ENCODE measurements around the gene GTF2IRD2. TPM values are rescaled to one million over a fixed set of nuclear protein-coding genes. Genes with fewer than 3 reads are reported as not detected.
"Not testable (repeated sequence)": the region's sequence is repeated elsewhere in the genome, so short reads cannot be mapped to it uniquely, and the experiment has no call there.

The GTF2IRD2 gene
- total RNA-seq, 2 experiments from 2014 or later: 6.6 to 8.6 TPM

GRCh38 chr7:74770062-74770461, 81.3 kb downstream of the GTF2IRD2 start:
- H3K36me3 Mint-ChIP-seq (ENCODE audit: low read depth); CTCF ChIA-PET: not testable (repeated sequence)

GRCh38 chr7:74766991-74767390, 84.4 kb downstream of the GTF2IRD2 start:
- H3K9me3 Mint-ChIP-seq; H3K4me1 Mint-ChIP-seq; DNase-seq; POLR2A ChIA-PET; CTCF ChIA-PET; H3K27ac Mint-ChIP-seq; H3K36me3 Mint-ChIP-seq (ENCODE audit: low read depth); H3K27me3 Mint-ChIP-seq; H3K4me3 Mint-ChIP-seq: not testable (repeated sequence)

More at GRCh38 chr7:74770062-74770461, 81.3 kb downstream of the GTF2IRD2 start:
- DNase-seq, POLR2A ChIA-PET, H3K9me3 Mint-ChIP-seq, H3K27me3 Mint-ChIP-seq, H3K4me1 Mint-ChIP-seq, H3K27ac Mint-ChIP-seq, H3K4me3 Mint-ChIP-seq: not testable (repeated sequence)

DNA sequence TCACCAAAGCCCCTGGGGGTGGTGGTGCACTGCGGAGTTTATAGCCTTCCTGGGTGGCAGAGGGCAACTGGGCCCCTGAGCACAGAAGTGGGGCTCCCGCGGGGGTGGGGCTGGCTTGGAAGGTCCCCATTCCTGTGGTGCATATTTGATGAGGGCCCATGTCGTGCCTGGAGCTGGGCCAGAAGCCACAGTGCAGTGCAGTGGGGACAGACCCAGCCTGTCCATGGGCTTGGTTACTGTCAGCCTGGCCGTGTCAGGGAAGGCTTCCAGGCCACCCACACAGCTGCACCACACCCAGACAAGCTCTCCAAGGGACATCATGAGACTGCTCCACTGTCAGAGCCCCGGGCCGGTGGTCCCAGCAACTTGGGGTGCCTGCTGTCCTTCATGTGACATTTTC, 84.9 kb downstream of the GTF2IRD2 start:
- H3K36me3 Mint-ChIP-seq (ENCODE audit: low read depth); H3K27ac Mint-ChIP-seq; POLR2A ChIA-PET; H3K9me3 Mint-ChIP-seq; CTCF ChIA-PET; DNase-seq; H3K4me3 Mint-ChIP-seq; H3K4me1 Mint-ChIP-seq; H3K27me3 Mint-ChIP-seq: not testable (repeated sequence)

- H3K36me3 Mint-ChIP-seq (ENCODE audit: low read depth); H3K4me1 Mint-ChIP-seq; H3K9me3 Mint-ChIP-seq; H3K27me3 Mint-ChIP-seq; CTCF ChIA-PET; H3K27ac Mint-ChIP-seq; POLR2A ChIA-PET; H3K4me3 Mint-ChIP-seq; DNase-seq: not testable (repeated sequence)
These were observed 86.0 kb downstream of the GTF2IRD2 start for GRCh38 chr7:74765205-74765918.

GRCh38 chr7:74758982-74759381, 92.4 kb downstream of the GTF2IRD2 start:
- H3K9me3 Mint-ChIP-seq; POLR2A ChIA-PET; H3K4me3 Mint-ChIP-seq; CTCF ChIA-PET; H3K27me3 Mint-ChIP-seq; H3K4me1 Mint-ChIP-seq; H3K27ac Mint-ChIP-seq; H3K36me3 Mint-ChIP-seq (ENCODE audit: low read depth); DNase-seq: not testable (repeated sequence)

DNA sequence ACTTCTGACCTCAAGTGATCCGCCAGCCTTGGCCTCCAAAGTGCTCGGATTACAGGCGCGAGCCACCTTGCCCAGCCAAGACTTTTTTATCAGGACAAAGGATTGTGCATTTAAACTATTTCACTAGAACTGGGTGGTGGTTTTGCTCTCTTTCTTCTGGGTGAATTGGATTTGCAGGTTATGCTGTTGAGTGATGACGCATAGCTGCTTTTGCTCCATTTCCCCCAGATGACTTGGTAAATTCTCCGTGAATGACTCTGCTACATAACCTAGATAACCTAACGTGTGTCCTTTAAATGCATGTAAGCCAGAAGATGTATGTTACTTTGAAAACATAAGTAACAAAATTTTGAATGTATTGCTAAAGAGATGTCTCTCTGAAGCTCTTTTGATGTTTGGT, 93.1 kb downstream of the GTF2IRD2 start:
- H3K4me1 Mint-ChIP-seq; POLR2A ChIA-PET; H3K9me3 Mint-ChIP-seq; H3K27me3 Mint-ChIP-seq; H3K27ac Mint-ChIP-seq; CTCF ChIA-PET; DNase-seq; H3K4me3 Mint-ChIP-seq; H3K36me3 Mint-ChIP-seq (ENCODE audit: low read depth): not testable (repeated sequence)

GRCh38 chr7:74756673-74757072, 94.7 kb downstream of the GTF2IRD2 start:
- H3K27me3 Mint-ChIP-seq; H3K36me3 Mint-ChIP-seq (ENCODE audit: low read depth); H3K4me1 Mint-ChIP-seq; DNase-seq; H3K9me3 Mint-ChIP-seq; POLR2A ChIA-PET; H3K4me3 Mint-ChIP-seq; CTCF ChIA-PET; H3K27ac Mint-ChIP-seq: not testable (repeated sequence)

DNA sequence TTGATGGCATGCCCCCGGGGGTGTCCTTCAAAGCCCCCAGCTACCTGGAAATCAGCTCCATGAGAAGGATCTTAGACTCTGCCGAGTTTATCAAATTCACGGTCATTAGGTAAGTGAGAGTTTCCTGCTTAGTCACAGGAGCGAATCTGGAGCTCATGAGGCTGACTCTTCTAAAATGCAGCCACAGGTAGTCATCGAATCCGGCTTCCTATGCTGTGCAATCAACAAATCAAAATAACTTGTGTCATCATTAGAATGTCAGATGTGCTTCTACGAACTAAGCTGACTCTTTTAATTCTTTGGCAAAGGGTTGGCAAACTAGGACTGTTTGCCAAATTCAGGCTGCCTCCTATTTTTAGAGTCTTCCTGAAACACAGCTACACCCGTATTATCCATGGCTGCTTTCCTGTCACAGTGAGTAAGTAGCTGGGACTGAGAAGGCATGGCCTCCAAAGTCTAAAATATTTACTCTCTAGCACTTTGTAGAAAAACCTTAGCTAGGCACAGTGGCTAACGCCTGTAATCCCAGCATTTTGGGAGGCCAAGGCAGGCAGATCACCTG, 97.4 kb downstream of the GTF2IRD2 start:
- CTCF ChIA-PET; H3K4me1 Mint-ChIP-seq; DNase-seq; H3K4me3 Mint-ChIP-seq; H3K9me3 Mint-ChIP-seq; H3K27ac Mint-ChIP-seq; POLR2A ChIA-PET; H3K27me3 Mint-ChIP-seq; H3K36me3 Mint-ChIP-seq (ENCODE audit: low read depth): not testable (repeated sequence)

Other genes with a start within 250 kb of the GTF2IRD2 start
- gene GTF2I, start 193.9 kb downstream of the GTF2IRD2 start, total RNA-seq: 100 to 1,000 TPM; 143 to 145 TPM
- 1 to 10 TPM; 1.5 TPM for gene NCF1, start 77.6 kb downstream of the GTF2IRD2 start, total RNA-seq
- 1 to 10 TPM; 3.0 to 4.3 TPM for gene CASTOR2, start 113.1 kb upstream of the GTF2IRD2 start, total RNA-seq
- 10 to 100 TPM; 32.4 to 33.8 TPM for gene RCC1L, start 222.2 kb upstream of the GTF2IRD2 start, total RNA-seq
- gene GTF2IRD2B, start 241.0 kb upstream of the GTF2IRD2 start, total RNA-seq: 10 to 100 TPM in 1 of 2 experiments, 1 to 10 TPM in 1; 9.8 to 14.7 TPM